CD4-positive, alpha-beta T cell treated with Interleukin-6 at 100 ng/mL for 8 hours (primary cell): ENCODE data around the gene AP4S1.
"Not testable (repeated sequence)": the region's sequence is repeated elsewhere in the genome, so short reads cannot be mapped to it uniquely, and the experiment has no call there.

ENCODE experiments used
- DNase-seq: peaks from one replicate; pipeline ENCODE4 v3.0.0-alpha.2; 2020; ENCODE audit warnings: mixed read lengths, low spot score

AP4S1 gene

GRCh38 chr14:31025367-31026076 is at the start of gene AP4S1:
Gene AP4S1 (plus strand): TSS chr14:31025649. CDS start chr14:31066197, 40,548 bp downstream.
- DNase-seq: peak; percentile 24

- no peak for DNase-seq
Measured at GRCh38 chr14:30977752-30978151, 47.7 kb upstream of the AP4S1 start.

GRCh38 chr14:30980106-30980704 is 45.2 kb upstream of the AP4S1 start:
- DNase-seq: peak; percentile 63

- no peak for DNase-seq
Measured at GRCh38 chr14:30980980-30981379, 44.5 kb upstream of the AP4S1 start.

- DNase-seq: no peak
Measured at GRCh38 chr14:30982533-30982932, 42.9 kb upstream of the AP4S1 start.

- no peak for DNase-seq
Measured at GRCh38 chr14:30983858-30984257, 41.6 kb upstream of the AP4S1 start.

- DNase-seq: no peak
Measured at GRCh38 chr14:30985796-30986195, 39.7 kb upstream of the AP4S1 start.

- DNase-seq: no peak
Measured at GRCh38 chr14:30988509-30988908, 36.9 kb upstream of the AP4S1 start.

- DNase-seq: no peak
Measured at GRCh38 chr14:30990770-30991169, 34.7 kb upstream of the AP4S1 start.

GRCh38 chr14:30991408-30991807 is 34.0 kb upstream of the AP4S1 start:
- DNase-seq: no peak

GRCh38 chr14:30993071-30993470 is 32.4 kb upstream of the AP4S1 start:
- no peak for DNase-seq

GRCh38 chr14:30994681-30995620 is 30.5 kb upstream of the AP4S1 start:
- no peak for DNase-seq

GRCh38 chr14:30995689-30996088 is 29.8 kb upstream of the AP4S1 start:
- no peak for DNase-seq

GRCh38 chr14:30996892-30997659 is 28.4 kb upstream of the AP4S1 start:
- DNase-seq: no peak

GRCh38 chr14:30998100-30998706 is 27.2 kb upstream of the AP4S1 start:
- DNase-seq: no peak

- DNase-seq: no peak
Measured at GRCh38 chr14:30999038-30999773, 26.2 kb upstream of the AP4S1 start.

- DNase-seq: no peak
Measured at GRCh38 chr14:31000629-31001338, 24.7 kb upstream of the AP4S1 start.

GRCh38 chr14:31001339-31001658 is 24.1 kb upstream of the AP4S1 start:
- DNase-seq: no peak

GRCh38 chr14:31003284-31003683 is 22.2 kb upstream of the AP4S1 start:
- DNase-seq: no peak

- not testable (repeated sequence) for DNase-seq
Measured at GRCh38 chr14:31004007-31004406, 21.4 kb upstream of the AP4S1 start.
